ENCODE data around the gene CERCAM.

CERCAM gene

DNA sequence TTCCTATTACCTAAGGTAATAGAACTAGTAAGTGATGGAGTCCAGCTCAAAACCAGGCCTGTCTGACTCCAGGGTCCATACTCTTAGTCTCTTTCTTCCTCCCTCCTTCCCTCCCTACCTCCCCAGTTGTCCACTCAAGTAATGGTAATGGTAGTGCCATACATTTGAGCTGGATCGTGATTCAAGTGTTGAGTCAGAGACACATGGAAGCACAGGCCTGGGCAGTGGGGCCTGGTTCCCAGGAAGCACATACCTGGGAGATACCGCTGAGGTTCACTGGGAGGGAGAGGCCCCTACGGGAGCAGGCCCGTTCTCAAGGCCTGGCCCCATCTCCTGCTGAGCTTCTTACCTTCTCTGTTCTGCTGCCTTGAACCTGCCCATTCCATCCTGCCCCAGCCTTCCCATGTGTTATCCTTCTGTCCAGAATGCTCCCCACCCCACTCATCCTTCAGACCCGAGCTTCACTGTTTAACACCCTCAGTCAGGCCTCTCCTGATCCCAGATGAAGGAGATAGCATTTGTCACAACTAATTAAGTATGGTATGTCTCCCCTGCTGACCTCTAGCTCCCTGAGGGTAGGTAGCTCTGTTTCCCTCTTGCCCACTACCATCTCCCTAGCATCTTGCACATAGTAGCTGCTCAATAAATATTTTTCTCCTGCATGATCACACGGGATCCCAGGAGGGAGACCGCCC, 35.7 kb upstream of the CERCAM start:
- H3K9me3 ChIP-seq (ENCODE audit: insufficient read depth, low read depth, low read length), result no peaks in the 10 kb centered on the region
- no peaks in the 10 kb centered on the region for H3K27me3 ChIP-seq (ENCODE audit: insufficient read depth, low read length, poor library complexity, severe bottlenecking)
- no peaks in the 10 kb centered on the region for H4K20me1 ChIP-seq (ENCODE audit: insufficient read depth, low read length, poor library complexity, severe bottlenecking)
- no peak overlapping the region for H3K4me2 ChIP-seq (ENCODE audit: low read depth, low read length, poor library complexity, severe bottlenecking)
- no peak overlapping the region for H3K9ac ChIP-seq (ENCODE audit: low read depth, low read length, poor library complexity, severe bottlenecking)
- no peaks in the 10 kb centered on the region; the same call in 1 of the 2 replicates for H3K79me2 ChIP-seq (ENCODE audit: insufficient read depth, low read length)
- no peaks in the 10 kb centered on the region for H3K4me1 ChIP-seq (ENCODE audit: insufficient read depth, low read length, poor library complexity, severe bottlenecking)
- no peaks in the 10 kb centered on the region for H3K9me2 ChIP-seq (replicated peaks; ENCODE audit: low read depth, low read length)
- H3K36me3 ChIP-seq (ENCODE audit: insufficient read depth, low read length), result peaks cover 54% of the 10 kb centered on the region; the same call in 1 of the 2 replicates
- TF ChIP-seq EZH2phosphoT487 (IDR thresholded peaks at IDR 0.05; ENCODE audit: borderline replicate concordance), result no peak
- TF ChIP-seq, protein P1, sequence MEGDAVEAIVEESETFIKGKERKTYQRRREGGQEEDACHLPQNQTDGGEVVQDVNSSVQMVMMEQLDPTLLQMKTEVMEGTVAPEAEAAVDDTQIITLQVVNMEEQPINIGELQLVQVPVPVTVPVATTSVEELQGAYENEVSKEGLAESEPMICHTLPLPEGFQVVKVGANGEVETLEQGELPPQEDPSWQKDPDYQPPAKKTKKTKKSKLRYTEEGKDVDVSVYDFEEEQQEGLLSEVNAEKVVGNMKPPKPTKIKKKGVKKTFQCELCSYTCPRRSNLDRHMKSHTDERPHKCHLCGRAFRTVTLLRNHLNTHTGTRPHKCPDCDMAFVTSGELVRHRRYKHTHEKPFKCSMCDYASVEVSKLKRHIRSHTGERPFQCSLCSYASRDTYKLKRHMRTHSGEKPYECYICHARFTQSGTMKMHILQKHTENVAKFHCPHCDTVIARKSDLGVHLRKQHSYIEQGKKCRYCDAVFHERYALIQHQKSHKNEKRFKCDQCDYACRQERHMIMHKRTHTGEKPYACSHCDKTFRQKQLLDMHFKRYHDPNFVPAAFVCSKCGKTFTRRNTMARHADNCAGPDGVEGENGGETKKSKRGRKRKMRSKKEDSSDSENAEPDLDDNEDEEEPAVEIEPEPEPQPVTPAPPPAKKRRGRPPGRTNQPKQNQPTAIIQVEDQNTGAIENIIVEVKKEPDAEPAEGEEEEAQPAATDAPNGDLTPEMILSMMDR (conservative IDR thresholded peaks at IDR 0.05; ENCODE audit: low read length), result no peak
- no peak overlapping the region for H2AFZ ChIP-seq (ENCODE audit: low read length)
- no peak overlapping the region for H3K4me3 ChIP-seq (ENCODE audit: low read length, poor library complexity, severe bottlenecking)
- H3F3A ChIP-seq (ENCODE audit: low read depth), result no peaks in the 10 kb centered on the region

DNA sequence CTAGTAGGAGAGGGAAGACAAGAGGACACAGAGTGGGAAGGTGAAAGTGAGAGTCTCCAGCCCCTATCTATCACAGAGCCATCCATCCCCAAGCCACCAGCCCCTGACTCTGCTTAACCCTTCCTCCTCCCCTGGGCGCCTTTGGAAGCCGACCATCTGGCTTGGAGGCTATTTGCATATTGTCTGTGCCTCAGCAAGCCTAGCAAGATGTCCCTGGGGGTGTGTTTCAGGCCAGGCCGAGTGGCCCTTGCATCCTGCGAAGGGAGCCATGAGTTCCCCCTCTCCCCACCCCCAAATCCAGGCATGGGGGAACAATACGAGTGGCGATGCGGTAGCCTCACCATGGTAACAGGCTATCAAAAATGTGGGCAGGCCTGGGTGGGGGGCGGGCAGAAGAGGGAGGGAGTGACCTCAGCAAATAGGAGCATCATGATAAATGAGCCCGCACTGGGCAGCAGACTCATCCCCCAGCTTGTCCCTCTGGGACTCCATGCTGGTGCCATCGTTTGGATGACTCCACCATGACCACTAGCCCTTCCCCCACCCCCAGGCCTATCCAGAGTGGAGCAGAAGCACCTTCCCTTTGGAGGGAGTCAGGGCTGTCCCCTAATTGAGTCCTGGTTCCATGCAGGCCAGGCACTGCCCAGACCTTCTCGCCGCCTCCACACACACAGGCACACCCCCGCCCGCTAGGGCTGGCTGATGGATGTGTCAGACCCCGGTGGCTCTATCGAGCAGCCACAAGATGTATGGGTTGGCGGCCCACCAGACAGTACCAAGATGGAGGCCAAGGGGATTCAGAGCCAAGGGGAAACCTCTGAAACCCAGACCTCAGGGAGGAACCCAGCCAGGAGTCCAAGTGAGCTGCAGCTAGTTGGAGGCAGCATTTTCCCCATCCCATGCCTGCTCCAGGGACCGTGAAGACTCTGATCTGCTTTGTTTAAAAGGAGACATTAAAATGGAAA, 34.9 kb upstream of the CERCAM start:
- Histone ChIP-seq H3K9me2 (replicated peaks; ENCODE audit: low read depth, low read length) (no peaks in the 10 kb centered on the region), H3K27me3 (ENCODE audit: insufficient read depth, low read length, poor library complexity, severe bottlenecking) (no peaks in the 10 kb centered on the region), H3F3A (ENCODE audit: low read depth) (no peaks in the 10 kb centered on the region), H3K4me1 (ENCODE audit: insufficient read depth, low read length, poor library complexity, severe bottlenecking) (no peaks in the 10 kb centered on the region), H3K4me3 (ENCODE audit: low read length, poor library complexity, severe bottlenecking) (no peak overlapping the region), H3K9ac (ENCODE audit: low read depth, low read length, poor library complexity, severe bottlenecking) (no peak overlapping the region), H3K9me3 (ENCODE audit: insufficient read depth, low read depth, low read length) (no peaks in the 10 kb centered on the region), H2AFZ (ENCODE audit: low read length) (no peak overlapping the region), H3K4me2 (ENCODE audit: low read depth, low read length, poor library complexity, severe bottlenecking) (no peak overlapping the region), H4K20me1 (ENCODE audit: insufficient read depth, low read length, poor library complexity, severe bottlenecking) (no peaks in the 10 kb centered on the region), H3K36me3 (ENCODE audit: insufficient read depth, low read length) (peaks cover 62% of the 10 kb centered on the region; the same call in 1 of the 2 replicates), H3K79me2 (ENCODE audit: insufficient read depth, low read length) (no peaks in the 10 kb centered on the region; the same call in 1 of the 2 replicates)
- TF ChIP-seq EZH2phosphoT487 (IDR thresholded peaks at IDR 0.05; ENCODE audit: borderline replicate concordance), result no peak
- TF ChIP-seq, protein P1 (conservative IDR thresholded peaks at IDR 0.05; ENCODE audit: low read length), result no peak

DNA sequence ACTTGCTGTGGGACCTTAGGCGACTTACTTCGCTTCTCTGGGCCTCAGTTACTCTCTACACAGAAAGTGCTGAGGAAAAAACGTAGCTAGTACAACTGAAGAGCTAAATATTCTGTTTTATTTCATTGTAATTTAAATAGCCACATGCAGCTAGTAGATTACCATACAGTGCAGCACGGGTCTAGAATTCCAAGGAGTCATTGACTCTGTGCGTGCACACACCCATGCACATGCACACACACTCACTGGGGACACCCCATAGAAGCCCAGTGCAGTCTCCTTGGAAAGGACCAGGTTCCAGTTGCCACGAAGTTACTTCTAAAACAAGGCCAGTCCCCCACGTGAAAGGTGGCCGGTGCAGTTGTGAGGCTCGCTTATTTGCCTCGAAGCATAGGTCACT, 32.5 kb upstream of the CERCAM start:
- no peaks in the 10 kb centered on the region for H3K9me2 ChIP-seq (replicated peaks; ENCODE audit: low read depth, low read length)
- no peak for TF ChIP-seq EZH2phosphoT487 (IDR thresholded peaks at IDR 0.05; ENCODE audit: borderline replicate concordance)
- TF ChIP-seq, protein P1 (conservative IDR thresholded peaks at IDR 0.05; ENCODE audit: low read length), result no peak
- no peak overlapping the region for H2AFZ ChIP-seq (ENCODE audit: low read length)
- peaks cover 60% of the 10 kb centered on the region; the same call in 1 of the 2 replicates for H3K36me3 ChIP-seq (ENCODE audit: insufficient read depth, low read length)
- no peaks in the 10 kb centered on the region for H3K4me1 ChIP-seq (ENCODE audit: insufficient read depth, low read length, poor library complexity, severe bottlenecking)
- H3K27me3 ChIP-seq (ENCODE audit: insufficient read depth, low read length, poor library complexity, severe bottlenecking), result no peaks in the 10 kb centered on the region
- no peaks in the 10 kb centered on the region for H3K79me2 ChIP-seq (ENCODE audit: insufficient read depth, low read length)
- no peak overlapping the region for H3K9ac ChIP-seq (ENCODE audit: low read depth, low read length, poor library complexity, severe bottlenecking)
- no peak overlapping the region for H3K4me3 ChIP-seq (ENCODE audit: low read length, poor library complexity, severe bottlenecking)
- H4K20me1 ChIP-seq (ENCODE audit: insufficient read depth, low read length, poor library complexity, severe bottlenecking), result no peaks in the 10 kb centered on the region
- H3K9me3 ChIP-seq (ENCODE audit: insufficient read depth, low read depth, low read length), result no peaks in the 10 kb centered on the region
- H3K4me2 ChIP-seq (ENCODE audit: low read depth, low read length, poor library complexity, severe bottlenecking), result no peak overlapping the region
- H3F3A ChIP-seq (ENCODE audit: low read depth), result no peaks in the 10 kb centered on the region
